HG02973 (cell line): Measurements from ENCODE around the gene CASS4.
A peak's percentile ranks its signal among the peaks of the same experiment; 100 is the strongest.

Experiments
- ATAC-seq: cut with Tn5 transposase; IDR thresholded peaks from one replicate; pipeline ENCODE4 v1.9.1; 2021; ENCODE audit warnings: moderate library complexity; ENCODE audit not compliant: unreplicated experiment

CASS4 gene

GRCh38 chr20:56442389-56443365, 30.6 kb downstream of the CASS4 start:
- ATAC-seq: no peak

- no peak for ATAC-seq
These were observed 31.8 kb downstream of the CASS4 start for GRCh38 chr20:56443654-56444540.

GRCh38 chr20:56445130-56445529, 33.1 kb downstream of the CASS4 start:
- ATAC-seq: no peak

GRCh38 chr20:56445540-56445939, 33.5 kb downstream of the CASS4 start:
- ATAC-seq: no peak

- no peak for ATAC-seq
These were observed 35.2 kb downstream of the CASS4 start for GRCh38 chr20:56447227-56447626.

- ATAC-seq: no peak
These were observed 37.4 kb downstream of the CASS4 start for GRCh38 chr20:56449459-56449858.

GRCh38 chr20:56451056-56451765, 39.2 kb downstream of the CASS4 start:
- no peak for ATAC-seq

- peak; percentile 88 for ATAC-seq
These were observed 41.3 kb downstream of the CASS4 start for GRCh38 chr20:56453352-56453751.

GRCh38 chr20:56454754-56455153, 42.7 kb downstream of the CASS4 start:
- peak; percentile 43 for ATAC-seq

GRCh38 chr20:56458206-56458821, 46.3 kb downstream of the CASS4 start:
- no peak for ATAC-seq

GRCh38 chr20:56460459-56460858, 48.4 kb downstream of the CASS4 start:
- no peak for ATAC-seq

GRCh38 chr20:56461576-56461975, 49.5 kb downstream of the CASS4 start:
- ATAC-seq: no peak

GRCh38 chr20:56463428-56463827, 51.4 kb downstream of the CASS4 start:
- no peak for ATAC-seq

- no peak for ATAC-seq
These were observed 53.9 kb downstream of the CASS4 start for GRCh38 chr20:56465997-56466396.

GRCh38 chr20:56467968-56468315, 55.9 kb downstream of the CASS4 start:
- ATAC-seq: peak; percentile 1

- ATAC-seq: peak; percentile 96
These were observed 56.4 kb downstream of the CASS4 start, which contains the start of gene RTF2 for GRCh38 chr20:56468316-56469076. RTF2 (plus strand) TSS chr20:56468627; CDS start chr20:56468698, 71 bp downstream.

- ATAC-seq: no peak
These were observed 57.0 kb downstream of the CASS4 start for GRCh38 chr20:56469077-56469449.

GRCh38 chr20:56483970-56484369, 71.9 kb downstream of the CASS4 start:
- no peak for ATAC-seq

- ATAC-seq: no peak
These were observed 75.2 kb downstream of the CASS4 start for GRCh38 chr20:56487216-56487615.

GRCh38 chr20:56488566-56488965, 76.5 kb downstream of the CASS4 start:
- ATAC-seq: no peak
